NCI-H82 (cell line): Measurements from ENCODE around the gene ATP6V0E2.
"Not testable (repeated sequence)": the region's sequence is repeated elsewhere in the genome, so short reads cannot be mapped to it uniquely, and the experiment has no call there.

Experiments
- DNase-seq: peaks from one replicate; lab custom pipeline; 2025; lab: John Stamatoyannopoulos, UW

Gene ATP6V0E2

GRCh38 chr7:149873074-149873969, at the start of gene ATP6V0E2:
Gene ATP6V0E2, plus strand, starts transcription at chr7:149873969. Its CDS starts 97 bp downstream, at chr7:149874066.
- peak; percentile 98 for DNase-seq

DNA sequence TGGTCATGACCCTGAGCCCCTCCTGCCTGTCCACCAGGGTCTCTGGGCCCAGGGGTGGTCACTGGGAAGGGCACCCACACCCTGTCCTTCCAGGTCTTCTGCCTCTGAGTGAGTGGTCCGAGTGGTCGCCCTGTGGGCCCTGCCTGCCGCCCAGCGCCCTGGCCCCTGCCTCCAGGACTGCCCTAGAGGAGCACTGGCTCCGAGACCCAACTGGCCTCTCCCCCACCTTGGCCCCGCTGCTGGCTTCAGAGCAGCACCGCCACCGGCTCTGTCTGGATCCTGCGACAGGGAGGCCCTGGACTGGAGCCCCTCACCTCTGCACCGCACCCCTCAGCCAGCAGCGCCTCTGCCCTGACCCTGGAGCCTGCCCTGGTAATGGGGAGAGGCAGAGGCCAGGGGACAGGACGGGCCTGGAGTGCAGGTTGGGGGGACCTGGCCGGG, 49.4 kb upstream of the ATP6V0E2 start:
- DNase-seq = no peak

GRCh38 chr7:149824748-149825566, 48.8 kb upstream of the ATP6V0E2 start:
- no peak for DNase-seq

- DNase-seq = no peak
These were observed 48.0 kb upstream of the ATP6V0E2 start for GRCh38 chr7:149825567-149826343.

- no peak for DNase-seq
These were observed 47.3 kb upstream of the ATP6V0E2 start for GRCh38 chr7:149826344-149827088.

DNA sequence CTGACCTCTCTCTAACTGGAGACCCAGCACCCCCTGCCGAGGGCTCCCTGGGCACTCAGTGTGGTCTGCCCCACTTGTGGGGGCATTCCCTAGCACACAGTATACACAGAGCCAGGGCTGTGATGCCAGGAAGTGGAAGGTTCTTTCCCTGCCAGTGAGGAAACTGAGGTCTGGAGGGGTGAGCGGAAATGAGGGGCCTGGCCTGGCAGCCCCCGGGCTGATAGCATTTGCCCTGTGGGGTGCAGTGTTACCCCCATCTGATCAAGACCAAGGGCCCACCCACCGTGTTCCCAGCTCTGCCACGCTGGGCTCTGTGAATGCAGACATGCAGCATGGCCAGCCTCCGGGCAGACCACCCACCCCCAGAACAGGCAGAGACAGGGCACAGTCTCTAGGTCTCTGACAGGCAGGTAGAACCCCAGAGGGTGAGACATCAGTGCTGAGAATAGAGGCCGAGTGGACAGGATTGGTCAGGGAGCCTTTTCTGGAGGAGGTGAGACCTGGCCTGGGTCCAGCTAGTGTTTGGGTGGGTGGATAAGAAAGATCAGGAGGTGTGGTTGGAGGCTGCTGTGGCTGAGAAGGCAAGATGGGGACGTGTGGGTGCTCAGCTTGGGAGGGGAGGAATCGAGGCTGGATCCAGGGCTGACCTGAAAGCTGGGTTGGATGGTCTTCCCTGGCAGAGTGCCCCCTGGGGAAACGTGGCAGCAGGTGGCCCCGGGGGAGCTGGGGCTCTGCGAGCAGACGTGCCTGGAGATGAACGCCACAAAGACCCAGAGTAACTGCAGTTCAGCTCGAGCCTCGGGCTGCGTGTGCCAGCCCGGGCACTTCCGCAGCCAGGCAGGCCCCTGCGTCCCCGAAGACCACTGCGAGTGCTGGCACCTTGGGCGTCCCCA, 46.4 kb upstream of the ATP6V0E2 start:
- no peak for DNase-seq

GRCh38 chr7:149828357-149829309, 45.1 kb upstream of the ATP6V0E2 start:
- DNase-seq = no peak

DNA sequence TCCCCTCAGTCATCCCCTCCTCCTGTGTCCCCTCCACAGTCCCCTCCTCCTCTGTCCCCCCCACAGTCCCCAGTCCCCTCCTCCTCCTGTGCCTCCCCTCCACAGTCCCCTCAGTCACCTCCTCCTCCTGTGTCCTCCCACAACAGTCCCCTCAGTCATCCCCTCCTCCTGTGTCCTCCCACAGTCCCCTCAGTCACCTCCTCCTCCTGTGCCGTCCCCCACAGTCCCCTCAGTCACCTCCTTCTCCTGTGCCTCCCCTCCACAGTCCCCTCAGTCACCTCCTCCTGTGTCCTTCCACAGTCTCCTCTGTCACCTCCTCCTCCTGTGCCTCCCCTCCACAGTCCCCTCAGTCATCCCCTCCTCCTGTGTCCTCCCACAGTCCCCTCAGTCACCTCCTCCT, 43.2 kb upstream of the ATP6V0E2 start:
- DNase-seq = not testable (repeated sequence)

- DNase-seq = no peak
These were observed 42.6 kb upstream of the ATP6V0E2 start for GRCh38 chr7:149830997-149831740.

- DNase-seq = no peak
These were observed 42.0 kb upstream of the ATP6V0E2 start for GRCh38 chr7:149831741-149832219.

DNA sequence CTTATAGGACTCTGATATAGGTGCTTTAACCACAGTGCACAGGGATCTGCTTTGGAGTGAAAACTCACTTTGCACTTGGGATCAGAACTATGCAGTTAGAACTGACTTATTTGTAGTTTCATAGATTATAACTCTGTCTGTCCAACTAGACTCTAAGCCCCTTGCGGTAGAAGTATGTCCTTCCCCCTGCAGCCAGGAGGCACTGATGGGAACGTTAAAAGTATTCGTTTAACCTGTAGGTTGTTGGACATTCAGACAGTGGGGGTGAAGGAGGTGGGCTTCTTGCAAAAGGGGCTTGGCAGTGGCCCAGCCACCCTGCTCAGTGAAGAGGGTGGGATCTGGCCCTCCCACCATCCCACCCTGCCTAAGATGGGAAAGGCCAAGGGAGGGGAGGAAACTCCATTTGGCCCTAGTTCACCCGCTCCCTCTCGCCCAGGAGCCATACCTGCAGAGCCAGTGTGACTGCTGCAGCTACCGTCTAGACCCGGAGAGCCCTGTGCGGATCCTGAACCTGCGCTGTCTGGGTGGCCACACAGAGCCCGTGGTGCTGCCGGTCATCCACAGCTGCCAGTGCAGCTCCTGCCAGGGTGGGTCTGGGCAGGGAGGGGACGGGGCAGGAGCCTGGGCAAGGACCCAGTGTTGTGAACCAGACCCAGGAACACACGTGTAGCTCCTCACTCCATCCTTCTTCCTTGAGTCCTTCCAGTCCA, 41.3 kb upstream of the ATP6V0E2 start:
- no peak for DNase-seq

DNA sequence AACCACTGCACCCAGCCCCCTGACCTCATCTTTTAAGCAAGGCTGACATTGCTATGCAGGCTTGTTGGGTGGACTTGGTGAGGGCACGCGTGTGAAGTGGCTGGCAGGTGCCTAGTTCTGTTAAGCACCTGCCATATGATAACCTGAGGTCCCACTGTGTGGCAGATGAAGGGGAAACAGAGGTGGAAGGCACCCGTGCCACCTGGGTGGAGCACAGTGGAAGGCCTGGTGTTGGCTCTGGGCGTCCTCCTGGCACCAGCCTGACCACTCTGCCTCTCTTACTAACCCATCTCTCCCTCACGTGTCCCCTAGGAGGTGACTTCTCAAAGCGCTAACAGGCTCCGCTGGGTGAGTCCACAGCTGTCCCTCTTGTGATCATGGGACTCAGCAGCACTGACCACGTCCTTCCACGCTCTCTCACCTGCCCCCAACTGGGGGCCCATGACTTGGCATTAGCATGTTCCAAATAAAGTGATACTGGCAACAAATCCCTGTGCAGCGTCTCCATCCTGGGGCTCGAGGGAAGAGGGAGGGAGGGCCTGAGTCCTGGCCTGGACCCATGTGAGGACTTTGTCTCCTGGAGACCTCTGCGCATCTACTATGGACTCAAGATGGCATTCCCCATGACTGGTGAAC, 40.2 kb upstream of the ATP6V0E2 start:
- no peak for DNase-seq

GRCh38 chr7:149834601-149835000, 39.2 kb upstream of the ATP6V0E2 start:
- DNase-seq = no peak

DNA sequence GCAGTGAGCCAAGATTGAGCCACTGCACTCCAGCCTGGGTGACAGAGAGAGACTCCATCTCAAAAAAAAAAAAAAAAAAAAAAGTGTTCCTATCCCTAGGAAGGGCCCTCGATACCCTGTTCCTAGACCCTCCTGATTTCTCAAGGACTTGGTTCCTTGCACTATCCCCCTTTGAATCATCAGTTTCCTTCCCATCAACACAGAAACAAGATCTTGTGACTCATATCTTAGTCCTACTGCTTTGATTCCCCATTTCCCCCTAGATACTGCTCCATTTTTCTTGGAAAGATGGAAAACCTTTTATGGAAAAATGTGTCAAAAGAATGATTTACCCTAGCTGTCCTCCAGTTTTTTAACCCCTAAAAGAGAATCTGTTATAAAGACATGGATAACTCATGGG, 37.3 kb upstream of the ATP6V0E2 start:
- DNase-seq = no peak

GRCh38 chr7:149837564-149838223, 36.1 kb upstream of the ATP6V0E2 start:
- DNase-seq = no peak

- DNase-seq = peak; percentile 99
These were observed 35.4 kb upstream of the ATP6V0E2 start, which contains the start of gene ZNF862 for GRCh38 chr7:149838224-149838991. Gene ZNF862, plus strand, starts transcription at chr7:149838375. Its CDS starts 237 bp downstream, at chr7:149838612.
